Hindlimb muscle (tissue), 1 donor: ENCODE measurements around the gene BAHCC1. TPM values are rescaled to one million over a fixed set of nuclear protein-coding genes. Genes with fewer than 3 reads are reported as not detected.

Experiments used
- DNase-seq: peaks from one replicate; pipeline ENCODE4 v3.0.0-alpha.2; 2013
- polyA plus RNA-seq: library from polyadenylated mRNA; unstranded; fragments of 120-200 nt; gene quantifications from one replicate; pipeline ENCODE4 v1.2.1, GENCODE V29; 2013; ENCODE audit not compliant: insufficient read length

Gene BAHCC1
- polyA plus RNA-seq, 1 donor, result 17.9 TPM

DNA sequence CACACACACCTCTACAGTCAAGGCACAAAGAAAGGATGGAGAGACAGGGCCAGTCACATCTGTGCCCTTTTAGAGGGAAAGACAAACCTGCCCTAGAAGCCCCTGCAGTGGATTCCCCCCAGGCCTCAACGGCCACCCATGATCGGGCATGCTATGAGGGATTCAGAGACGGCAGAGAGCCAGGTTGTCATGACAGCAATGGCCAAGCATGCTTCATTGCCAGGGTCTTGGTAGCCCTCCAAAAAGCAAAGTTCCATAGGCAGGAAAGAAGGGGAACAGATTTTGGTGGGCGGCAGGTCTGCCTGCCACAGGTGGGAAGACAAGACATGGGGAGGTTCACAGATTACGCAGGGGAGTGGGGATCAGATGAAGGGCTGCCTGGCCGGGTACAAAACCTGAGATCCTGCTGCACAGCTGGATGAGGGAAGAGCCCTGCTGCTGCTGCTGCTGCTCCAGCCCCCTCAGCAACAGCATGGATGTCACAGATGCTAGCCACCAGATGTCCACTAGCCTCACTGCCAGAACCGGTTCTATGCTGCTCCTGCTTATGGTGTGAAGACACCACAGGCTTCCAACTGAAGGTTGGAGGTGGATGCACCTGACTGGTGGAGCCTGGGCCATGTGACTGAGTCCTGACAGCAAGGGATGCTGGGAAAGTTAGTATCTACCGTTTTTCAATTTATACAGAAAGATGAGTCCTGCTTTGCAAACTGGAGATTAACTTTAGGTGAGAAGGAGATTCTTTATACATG is 99.5 kb downstream of the BAHCC1 start:
- DNase-seq, result no peak

GRCh38 chr17:81498953-81499600 is 103.8 kb downstream of the BAHCC1 start:
- DNase-seq, result no peak

DNA sequence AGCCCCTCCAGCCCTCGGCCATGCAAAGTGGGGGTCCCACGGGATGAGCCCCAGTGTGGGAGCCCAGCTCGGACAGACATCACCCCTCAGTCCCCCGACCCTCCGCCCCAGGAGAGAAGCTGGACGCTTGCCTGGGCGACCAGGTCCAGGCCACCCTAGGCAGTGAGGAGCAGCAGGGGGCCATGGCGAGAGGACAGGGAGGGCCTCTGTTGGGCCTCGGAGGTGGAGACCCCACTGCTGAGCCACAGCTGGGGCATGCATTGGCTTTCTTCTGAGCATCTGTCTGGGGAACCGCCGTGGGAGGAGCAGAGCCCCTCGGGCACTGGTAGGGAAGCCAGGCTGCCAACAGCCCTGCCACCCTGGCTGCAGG is 104.3 kb downstream of the BAHCC1 start:
- DNase-seq, result no peak

- no peak for DNase-seq
Observed at GRCh38 chr17:81500047-81500446, 104.8 kb downstream of the BAHCC1 start.

GRCh38 chr17:81502471-81503017 is 107.3 kb downstream of the BAHCC1 start:
- DNase-seq, result no peak

DNA sequence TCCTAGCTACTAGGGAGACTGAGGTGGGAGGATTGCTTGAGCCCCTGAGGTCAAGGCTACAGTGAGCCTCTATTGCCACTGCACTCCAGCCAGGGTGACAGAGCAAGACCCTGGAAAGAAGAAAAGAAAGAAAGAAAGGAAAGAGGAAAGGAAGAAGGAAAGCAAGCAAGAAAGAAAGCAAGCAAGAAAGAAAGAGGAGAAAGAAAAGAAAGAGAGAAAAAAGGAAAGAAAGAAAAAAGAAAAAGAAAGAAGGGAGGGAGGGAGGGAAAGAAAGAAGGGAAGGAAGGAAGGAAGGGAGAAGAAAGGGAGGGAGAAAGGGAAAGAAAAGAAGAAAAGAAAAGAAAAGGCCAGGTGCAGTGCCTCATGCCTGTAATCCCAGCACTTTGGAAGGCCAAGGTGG is 108.4 kb downstream of the BAHCC1 start:
- no peak for DNase-seq

GRCh38 chr17:81508639-81509206 is 113.5 kb downstream of the BAHCC1 start:
- no peak for DNase-seq

GRCh38 chr17:81509207-81509971 is 114.1 kb downstream of the BAHCC1 start:
- no peak for DNase-seq

DNA sequence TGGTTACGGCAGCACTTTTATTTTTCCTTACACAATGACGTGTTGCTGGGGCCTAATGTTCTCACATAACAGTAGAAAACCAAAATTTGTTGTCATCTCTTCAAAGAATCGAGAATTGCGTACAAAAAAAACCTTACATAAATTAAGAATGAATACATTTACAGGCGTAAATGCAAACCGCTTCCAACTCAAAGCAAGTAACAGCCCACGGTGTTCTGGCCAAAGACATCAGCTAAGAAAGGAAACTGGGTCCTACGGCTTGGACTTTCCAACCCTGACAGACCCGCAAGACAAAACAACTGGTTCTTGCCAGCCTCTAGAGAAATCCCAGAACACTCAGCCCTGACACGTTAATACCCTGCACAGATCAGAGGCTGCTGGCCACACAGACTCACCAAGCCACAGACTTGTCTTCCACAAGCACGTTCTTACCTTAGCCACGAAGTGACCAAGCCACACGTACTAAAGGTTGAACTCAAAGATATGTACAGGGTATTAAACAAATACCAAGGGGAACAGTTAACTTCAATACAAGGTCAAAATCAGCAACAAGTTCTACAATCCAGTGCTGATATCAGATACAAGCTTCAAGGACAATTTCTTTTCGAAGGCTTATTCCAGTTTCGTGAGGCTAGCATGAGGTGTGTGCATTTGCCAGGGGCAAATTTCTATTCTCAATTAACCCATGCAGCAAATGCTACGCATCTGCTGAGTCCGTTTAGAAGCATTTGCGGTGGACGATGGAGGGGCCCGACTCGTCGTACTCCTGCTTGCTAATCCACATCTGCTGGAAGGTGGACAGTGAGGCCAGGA is 114.9 kb downstream of the BAHCC1 start:
- no peak for DNase-seq

DNA sequence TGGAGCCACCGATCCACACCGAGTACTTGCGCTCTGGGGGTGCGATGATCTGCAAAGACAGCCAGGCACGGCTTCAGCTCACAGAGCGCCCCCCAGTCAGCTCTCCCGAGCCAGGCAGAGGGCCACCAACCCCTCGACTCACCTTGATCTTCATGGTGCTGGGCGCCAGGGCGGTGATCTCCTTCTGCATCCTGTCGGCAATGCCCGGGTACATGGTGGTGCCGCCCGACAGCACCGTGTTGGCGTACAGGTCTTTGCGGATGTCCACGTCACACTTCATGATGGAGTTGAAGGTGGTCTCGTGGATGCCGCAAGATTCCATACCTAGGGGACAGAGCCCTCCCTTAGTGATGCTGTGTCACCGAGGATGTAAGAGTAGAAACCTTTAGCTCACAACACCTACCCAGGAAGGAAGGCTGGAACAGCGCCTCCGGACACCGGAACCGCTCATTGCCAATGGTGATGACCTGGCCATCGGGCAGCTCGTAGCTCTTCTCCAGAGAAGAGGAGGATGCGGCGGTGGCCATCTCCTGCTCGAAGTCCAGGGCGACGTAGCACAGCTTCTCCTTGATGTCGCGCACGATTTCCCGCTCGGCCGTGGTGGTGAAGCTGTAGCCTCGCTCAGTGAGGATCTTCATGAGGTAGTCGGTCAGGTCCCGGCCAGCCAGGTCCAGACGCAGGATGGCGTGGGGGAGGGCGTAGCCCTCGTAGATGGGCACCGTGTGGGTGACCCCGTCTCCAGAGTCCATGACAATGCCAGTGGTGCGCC is 115.7 kb downstream of the BAHCC1 start:
- no peak for DNase-seq

- no peak for DNase-seq
Observed at GRCh38 chr17:81511554-81511803, 116.2 kb downstream of the BAHCC1 start.

- DNase-seq, result no peak
Observed at GRCh38 chr17:81511804-81512561, 116.7 kb downstream of the BAHCC1 start.

- peak; percentile 98 for DNase-seq
Observed at GRCh38 chr17:81512562-81513371, 117.5 kb downstream of the BAHCC1 start, which contains the start of gene ACTG1. ACTG1 (minus strand) TSS chr17:81512799; CDS start chr17:81512354, 445 bp downstream.

GRCh38 chr17:81513372-81513752 is 118.1 kb downstream of the BAHCC1 start:
- no peak for DNase-seq

DNA sequence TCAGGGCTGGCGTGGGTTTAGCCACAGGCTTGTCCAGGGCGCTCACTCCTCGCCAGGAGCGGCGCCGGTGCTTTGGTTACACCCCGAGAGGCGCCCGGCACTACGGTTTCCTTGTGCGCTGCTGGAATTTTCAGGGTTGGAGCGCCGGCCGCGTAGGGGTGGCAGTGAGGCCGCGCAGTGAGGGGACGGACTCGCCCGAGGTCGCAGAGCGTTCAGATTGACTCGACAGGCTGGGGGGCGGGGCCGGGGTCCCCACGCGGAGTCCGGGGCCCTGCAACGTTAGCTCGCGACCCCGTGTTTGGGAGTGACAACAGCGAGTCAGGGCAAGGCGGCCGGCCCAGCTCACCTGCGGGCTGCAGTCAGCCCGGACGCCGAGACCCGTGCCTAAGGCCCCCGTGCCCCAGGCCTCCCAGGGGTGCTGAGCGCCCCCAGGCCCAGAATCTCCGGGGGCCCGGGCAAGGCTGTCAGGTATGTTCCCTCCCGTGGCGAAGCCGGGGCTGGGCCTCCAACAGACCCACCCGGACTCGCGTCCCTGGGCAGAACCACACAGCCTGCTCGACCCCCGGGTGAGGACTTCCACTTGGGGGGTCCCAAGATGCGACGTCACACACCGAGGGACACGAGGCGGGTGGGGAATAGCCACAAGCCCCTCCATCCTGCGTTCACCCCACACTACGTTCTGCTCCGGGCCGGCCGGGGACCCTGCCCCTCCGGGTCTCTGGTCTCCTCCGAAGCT is 118.7 kb downstream of the BAHCC1 start:
- peak; percentile 74 for DNase-seq

- DNase-seq, result no peak
Observed at GRCh38 chr17:81514489-81514738, 119.2 kb downstream of the BAHCC1 start.

GRCh38 chr17:81514739-81515529 is 119.7 kb downstream of the BAHCC1 start:
- peak; percentile 78 for DNase-seq

- no peak for DNase-seq
Observed at GRCh38 chr17:81515530-81516041, 120.3 kb downstream of the BAHCC1 start.
